ENCODE measurements around the gene RNF215. TPM values are rescaled to one million over a fixed set of nuclear protein-coding genes. Genes with fewer than 3 reads are reported as not detected.
A peak's percentile ranks its signal among the peaks of the same experiment; 100 is the strongest.

RNF215 gene
- total and polyA plus RNA-seq, 2 of the 13 experiments (the other 11 are each of a cell fraction or from before 2014, with no cell fraction given), result 5.3 to 6.1 TPM

DNA sequence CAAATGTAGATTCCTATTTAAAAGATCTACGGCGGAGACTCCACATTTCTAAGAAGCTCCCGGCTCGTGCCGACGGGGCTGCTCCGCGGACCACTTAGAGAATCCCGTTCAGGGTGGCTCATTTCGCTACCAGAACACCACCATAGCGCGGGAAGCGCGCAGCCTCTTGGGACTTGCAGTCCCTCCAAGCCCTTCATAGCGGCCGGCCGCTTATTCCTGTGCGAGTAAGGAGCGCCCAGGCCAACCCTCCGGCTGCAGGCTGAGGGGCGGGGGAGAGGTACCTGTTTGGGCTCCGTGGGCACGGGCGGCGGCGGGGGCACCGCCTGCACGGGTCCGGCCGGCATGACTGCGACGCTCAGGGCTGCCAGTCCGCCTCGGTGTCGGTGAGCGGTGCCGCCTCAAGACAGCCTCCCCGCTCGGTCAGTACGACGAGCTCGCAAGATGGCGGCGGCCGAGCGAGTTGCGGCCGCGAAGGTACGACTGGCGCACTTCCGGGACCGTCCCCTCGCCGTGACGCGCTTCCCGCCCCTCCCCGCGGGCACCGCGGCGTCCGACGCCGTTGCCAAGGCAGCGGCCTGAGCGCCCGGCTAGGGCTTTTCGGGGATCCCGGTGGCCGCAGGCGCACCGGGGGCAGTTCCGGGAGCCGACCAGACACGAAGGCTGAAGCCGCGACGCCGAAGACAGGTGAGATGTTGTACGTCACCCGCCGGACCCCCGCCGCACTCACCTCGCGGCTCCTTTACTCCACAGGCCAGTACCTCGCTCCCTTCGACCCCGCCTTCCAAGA is 30.6 kb downstream of the RNF215 start, which contains the start of the genes CCDC157 and SF3A1 (continued):
- TF ChIP-seq, protein P1, sequence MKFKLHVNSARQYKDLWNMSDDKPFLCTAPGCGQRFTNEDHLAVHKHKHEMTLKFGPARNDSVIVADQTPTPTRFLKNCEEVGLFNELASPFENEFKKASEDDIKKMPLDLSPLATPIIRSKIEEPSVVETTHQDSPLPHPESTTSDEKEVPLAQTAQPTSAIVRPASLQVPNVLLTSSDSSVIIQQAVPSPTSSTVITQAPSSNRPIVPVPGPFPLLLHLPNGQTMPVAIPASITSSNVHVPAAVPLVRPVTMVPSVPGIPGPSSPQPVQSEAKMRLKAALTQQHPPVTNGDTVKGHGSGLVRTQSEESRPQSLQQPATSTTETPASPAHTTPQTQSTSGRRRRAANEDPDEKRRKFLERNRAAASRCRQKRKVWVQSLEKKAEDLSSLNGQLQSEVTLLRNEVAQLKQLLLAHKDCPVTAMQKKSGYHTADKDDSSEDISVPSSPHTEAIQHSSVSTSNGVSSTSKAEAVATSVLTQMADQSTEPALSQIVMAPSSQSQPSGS (CRISPR knock-in tag; IDR thresholded peaks at IDR 0.05), result peak; percentile 56; the same call in 1 of the 2 replicates
- TF ChIP-seq NPAS2 (CRISPR knock-in tag; IDR thresholded peaks at IDR 0.05; ENCODE audit: borderline replicate concordance) (no peak), ZFAT (CRISPR knock-in tag; conservative IDR thresholded peaks at IDR 0.05) (peak; percentile 78), AHR (CRISPR knock-in tag; IDR thresholded peaks at IDR 0.05) (peak; percentile 84; the same call in 1 of the 2 replicates), ZNF496 (CRISPR knock-in tag; IDR thresholded peaks at IDR 0.05; ENCODE audit: insufficient replicate concordance) (no peak), RFXANK (CRISPR knock-in tag; IDR thresholded peaks at IDR 0.05) (no peak), SCMH1 (CRISPR knock-in tag; IDR thresholded peaks at IDR 0.05; ENCODE audit: borderline replicate concordance) (no peak), ZNF605 (CRISPR knock-in tag; IDR thresholded peaks at IDR 0.05) (no peak), ZC3H4 (CRISPR knock-in tag; IDR thresholded peaks at IDR 0.05; ENCODE audit: borderline replicate concordance) (no peak), ZMYM3 (CRISPR knock-in tag; IDR thresholded peaks at IDR 0.05) (no peak), ZNF776 (CRISPR knock-in tag; IDR thresholded peaks at IDR 0.05) (peak; percentile 73; the same call in 1 of the 2 replicates), GTF2F1 (IDR thresholded peaks at IDR 0.05; ENCODE audit: low read length) (no peak), ZSCAN12 (CRISPR knock-in tag; IDR thresholded peaks at IDR 0.05) (no peak), ZNF792 (CRISPR knock-in tag; IDR thresholded peaks at IDR 0.05) (no peak), SNAI1 (CRISPR knock-in tag; IDR thresholded peaks at IDR 0.05; ENCODE audit: borderline replicate concordance) (peak; percentile 71; the same call in 1 of the 2 replicates), FOXA3 (CRISPR knock-in tag; IDR thresholded peaks at IDR 0.05) (peak; percentile 54), ZNF441 (CRISPR knock-in tag; IDR thresholded peaks at IDR 0.05; ENCODE audit: borderline replicate concordance) (no peak), PITX1 (CRISPR knock-in tag; IDR thresholded peaks at IDR 0.05) (no peak), MYNN (CRISPR knock-in tag; IDR thresholded peaks at IDR 0.05; ENCODE audit: low read depth) (no peak; the same call in 1 of the 2 replicates), ZNF225 (CRISPR knock-in tag; IDR thresholded peaks at IDR 0.05) (peak; percentile 86), XBP1 (CRISPR knock-in tag; IDR thresholded peaks at IDR 0.05) (no peak), KDM2A (CRISPR knock-in tag; IDR thresholded peaks at IDR 0.05; ENCODE audit: borderline replicate concordance, low read depth) (peak; percentile 88), PHF8 (CRISPR knock-in tag; IDR thresholded peaks at IDR 0.05) (peak; percentile 100), RXRA (CRISPR knock-in tag; IDR thresholded peaks at IDR 0.05) (peak; percentile 50; the same call in 1 of the 2 replicates), BRD4 (CRISPR knock-in tag; IDR thresholded peaks at IDR 0.05) (peak; percentile 61; the same call in 1 of the 2 replicates), KLF12 (CRISPR knock-in tag; IDR thresholded peaks at IDR 0.05; ENCODE audit: borderline replicate concordance) (peak; percentile 79)
- TF ChIP-seq, protein P2, sequence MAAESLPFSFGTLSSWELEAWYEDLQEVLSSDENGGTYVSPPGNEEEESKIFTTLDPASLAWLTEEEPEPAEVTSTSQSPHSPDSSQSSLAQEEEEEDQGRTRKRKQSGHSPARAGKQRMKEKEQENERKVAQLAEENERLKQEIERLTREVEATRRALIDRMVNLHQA (CRISPR knock-in tag; IDR thresholded peaks at IDR 0.05), result no peak
